Measurements from ENCODE around the gene S100P. TPM values are rescaled to one million over a fixed set of nuclear protein-coding genes. Genes with fewer than 3 reads are reported as not detected.

Gene S100P
- total and polyA plus RNA-seq, 2 donors from 2014 or later, result not detected

DNA sequence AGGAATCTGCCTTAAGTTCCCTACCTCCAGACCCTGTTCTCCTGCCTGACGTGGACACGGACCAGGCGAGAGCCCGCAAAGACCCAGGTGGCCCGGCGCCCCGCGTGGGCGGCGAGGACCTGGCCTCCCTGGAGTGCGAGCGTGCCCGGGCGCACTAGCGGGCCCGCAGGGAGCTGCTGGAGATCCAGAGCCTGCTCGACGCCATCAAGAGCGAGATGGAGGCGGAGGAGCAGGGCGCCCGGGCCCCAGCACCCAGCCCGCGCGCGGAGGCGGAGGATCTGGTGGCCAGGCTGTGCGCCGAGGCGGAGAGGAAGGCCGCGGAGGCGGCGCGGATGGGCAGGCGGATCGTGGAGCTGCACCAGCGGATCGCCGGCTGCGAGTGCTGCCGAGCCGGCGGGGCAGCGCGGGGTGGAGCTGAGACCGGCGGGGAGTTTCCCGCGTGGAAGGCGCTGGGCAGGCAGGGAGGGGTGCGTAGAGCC, 35.0 kb upstream of the S100P start:
- TF ChIP-seq, protein P1, sequence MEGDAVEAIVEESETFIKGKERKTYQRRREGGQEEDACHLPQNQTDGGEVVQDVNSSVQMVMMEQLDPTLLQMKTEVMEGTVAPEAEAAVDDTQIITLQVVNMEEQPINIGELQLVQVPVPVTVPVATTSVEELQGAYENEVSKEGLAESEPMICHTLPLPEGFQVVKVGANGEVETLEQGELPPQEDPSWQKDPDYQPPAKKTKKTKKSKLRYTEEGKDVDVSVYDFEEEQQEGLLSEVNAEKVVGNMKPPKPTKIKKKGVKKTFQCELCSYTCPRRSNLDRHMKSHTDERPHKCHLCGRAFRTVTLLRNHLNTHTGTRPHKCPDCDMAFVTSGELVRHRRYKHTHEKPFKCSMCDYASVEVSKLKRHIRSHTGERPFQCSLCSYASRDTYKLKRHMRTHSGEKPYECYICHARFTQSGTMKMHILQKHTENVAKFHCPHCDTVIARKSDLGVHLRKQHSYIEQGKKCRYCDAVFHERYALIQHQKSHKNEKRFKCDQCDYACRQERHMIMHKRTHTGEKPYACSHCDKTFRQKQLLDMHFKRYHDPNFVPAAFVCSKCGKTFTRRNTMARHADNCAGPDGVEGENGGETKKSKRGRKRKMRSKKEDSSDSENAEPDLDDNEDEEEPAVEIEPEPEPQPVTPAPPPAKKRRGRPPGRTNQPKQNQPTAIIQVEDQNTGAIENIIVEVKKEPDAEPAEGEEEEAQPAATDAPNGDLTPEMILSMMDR (IDR thresholded peaks at IDR 0.05; ENCODE audit: borderline replicate concordance, extremely low read depth, insufficient read depth), result no peak
- DNase-seq, result peak in 4 of 5 donors; percentile 37 to 84 (median 56)
- peak overlapping the region; percentile 21 to 46 (median 42) for H3K4me3 ChIP-seq (ENCODE audit: low read length in 3 of 3)

DNA sequence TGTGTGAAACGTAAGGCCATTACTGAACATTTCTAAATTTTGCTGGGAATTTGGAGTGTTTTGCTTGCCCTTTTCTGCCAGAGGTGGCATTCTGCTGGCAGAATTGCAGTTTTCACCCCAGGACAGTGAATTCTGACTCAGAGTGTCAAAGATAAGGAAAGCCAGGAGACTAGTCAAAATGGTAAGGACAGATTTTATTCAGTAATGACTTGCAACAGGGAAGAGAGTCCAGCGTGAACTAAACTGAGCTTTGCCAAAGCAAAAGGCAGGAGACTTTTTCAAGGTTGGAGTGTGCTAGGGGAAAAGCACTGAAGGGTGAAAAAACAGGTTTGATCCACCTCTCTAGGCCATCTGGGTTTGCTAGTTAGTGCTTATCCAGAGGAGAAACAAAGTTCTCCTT, 33.8 kb upstream of the S100P start:
- peaks cover 0 to under 1% (median 0%) of the 10 kb centered on the region in 3 donors for H3K9me3 ChIP-seq (ENCODE audit: control insufficient read depth in 2 of 3, insufficient read depth in 1 of 3, low read length in 3 of 3)
- H3K9ac ChIP-seq (ENCODE audit: low read length in 3 of 3), result no peak overlapping the region
- no peaks in the 10 kb centered on the region for H3K36me3 ChIP-seq (ENCODE audit: control insufficient read depth in 2 of 3, insufficient read depth in 3 of 3, low read length in 3 of 3)
- DNase-seq (peak in 1 of 5 donors; percentile 37), FAIRE-seq (no peak)
- TF ChIP-seq, protein P1 (IDR thresholded peaks at IDR 0.05; ENCODE audit: borderline replicate concordance, extremely low read depth, insufficient read depth), result no peak
- intact Hi-C loops (cut with DNase I), result no loop called here
- peaks cover 0 to 9% (median 2%) of the 10 kb centered on the region in 3 donors for H3K4me1 ChIP-seq (ENCODE audit: control insufficient read depth in 2 of 3, insufficient read depth in 2 of 3, low read depth in 1 of 3, low read length in 3 of 3)
- peaks cover 9% of the 10 kb centered on the region for H3K27me3 ChIP-seq (ENCODE audit: control insufficient read depth, insufficient read depth, low read length)
- H3K27ac ChIP-seq (ENCODE audit: low read depth in 2 of 2, low read length in 2 of 2), result no peak overlapping the region
- H3K4me3 ChIP-seq (ENCODE audit: low read length in 3 of 3), result no peak overlapping the region

More for the DNA sequence above, 35.0 kb upstream of the S100P start:
- Histone ChIP-seq H3K9ac (ENCODE audit: low read length in 3 of 3) (peak overlapping the region in 1 of 3 donors; percentile 39), H3K27ac (ENCODE audit: low read depth in 2 of 2, low read length in 2 of 2) (no peak overlapping the region), H3K4me1 (ENCODE audit: control insufficient read depth in 2 of 3, insufficient read depth in 2 of 3, low read depth in 1 of 3, low read length in 3 of 3) (peaks cover 0 to 6% (median 0%) of the 10 kb centered on the region in 3 donors), H3K9me3 (ENCODE audit: control insufficient read depth in 2 of 3, insufficient read depth in 1 of 3, low read length in 3 of 3) (no peaks in the 10 kb centered on the region), H3K36me3 (ENCODE audit: control insufficient read depth in 2 of 3, insufficient read depth in 3 of 3, low read length in 3 of 3) (no peaks in the 10 kb centered on the region), H3K27me3 (ENCODE audit: control insufficient read depth, insufficient read depth, low read length) (peaks cover 5% of the 10 kb centered on the region)
- intact Hi-C loops (cut with DNase I), result no loop called here
- no peak for FAIRE-seq

DNA sequence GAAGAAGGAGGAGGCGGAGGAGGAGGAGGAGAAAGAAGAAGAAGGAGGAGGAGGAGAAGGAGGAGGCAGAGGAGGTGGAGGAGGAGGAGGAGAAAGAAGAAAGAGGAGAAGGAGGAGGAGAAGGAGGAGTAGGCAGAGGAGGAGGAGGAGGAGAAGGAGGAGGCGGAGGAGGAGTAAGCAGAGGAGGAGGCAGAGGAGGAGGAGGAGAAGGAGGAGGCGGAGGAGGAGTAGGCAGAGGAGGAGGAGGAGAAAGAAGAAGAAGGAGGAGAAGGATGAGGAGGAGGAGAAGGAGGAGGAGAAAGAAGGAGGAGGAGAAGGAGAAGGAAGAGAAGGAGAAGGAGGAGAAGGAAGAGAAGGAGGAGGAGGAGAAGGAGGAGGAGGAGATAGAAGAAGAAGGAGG, 33.2 kb upstream of the S100P start:
- H3K27me3 ChIP-seq (ENCODE audit: control insufficient read depth, insufficient read depth, low read length), result peaks cover 14% of the 10 kb centered on the region
- FAIRE-seq (no peak), DNase-seq (no peak)
- H3K9ac ChIP-seq (ENCODE audit: low read length in 3 of 3), result no peak overlapping the region
- no peak overlapping the region for H3K4me3 ChIP-seq (ENCODE audit: low read length in 3 of 3)
- H3K4me1 ChIP-seq (ENCODE audit: control insufficient read depth in 2 of 3, insufficient read depth in 2 of 3, low read depth in 1 of 3, low read length in 3 of 3), result peaks cover 0 to 10% (median 2%) of the 10 kb centered on the region in 3 donors
- intact Hi-C loops (cut with DNase I), result no loop called here
- no peak overlapping the region for H3K27ac ChIP-seq (ENCODE audit: low read depth in 2 of 2, low read length in 2 of 2)
- TF ChIP-seq, protein P1 (IDR thresholded peaks at IDR 0.05; ENCODE audit: borderline replicate concordance, extremely low read depth, insufficient read depth), result no peak
- peaks cover 0 to 5% (median 0%) of the 10 kb centered on the region in 3 donors for H3K9me3 ChIP-seq (ENCODE audit: control insufficient read depth in 2 of 3, insufficient read depth in 1 of 3, low read length in 3 of 3)
- no peaks in the 10 kb centered on the region for H3K36me3 ChIP-seq (ENCODE audit: control insufficient read depth in 2 of 3, insufficient read depth in 3 of 3, low read length in 3 of 3)

DNA sequence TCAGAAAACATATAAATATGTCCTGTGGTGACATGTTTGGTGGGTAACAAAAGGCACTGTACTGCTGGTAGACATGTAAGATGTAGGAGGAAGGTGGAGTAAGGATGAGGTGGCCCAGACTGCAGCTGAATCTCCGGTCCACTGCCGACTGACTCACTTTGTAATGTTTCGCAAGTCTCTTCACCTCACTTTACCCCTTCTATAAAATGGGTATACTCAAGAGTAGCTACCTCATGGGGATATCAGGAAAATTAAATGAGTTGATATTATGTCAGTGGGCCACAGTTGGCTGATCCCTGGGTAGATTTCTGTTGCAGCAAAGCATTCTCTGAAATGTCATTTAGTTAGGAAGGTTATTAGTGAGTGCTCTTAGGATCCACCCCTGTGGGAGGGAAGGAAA, 31.1 kb upstream of the S100P start:
- Histone ChIP-seq H3K27me3 (ENCODE audit: control insufficient read depth, insufficient read depth, low read length) (peaks cover 14% of the 10 kb centered on the region), H3K4me3 (ENCODE audit: low read length in 3 of 3) (no peak overlapping the region), H3K27ac (ENCODE audit: low read depth in 2 of 2, low read length in 2 of 2) (no peak overlapping the region), H3K4me1 (ENCODE audit: control insufficient read depth in 2 of 3, insufficient read depth in 2 of 3, low read depth in 1 of 3, low read length in 3 of 3) (peaks cover 0 to 10% (median 2%) of the 10 kb centered on the region in 3 donors), H3K9ac (ENCODE audit: low read length in 3 of 3) (no peak overlapping the region), H3K9me3 (ENCODE audit: control insufficient read depth in 2 of 3, insufficient read depth in 1 of 3, low read length in 3 of 3) (peaks cover 0 to 5% (median 0%) of the 10 kb centered on the region in 3 donors), H3K36me3 (ENCODE audit: control insufficient read depth in 2 of 3, insufficient read depth in 3 of 3, low read length in 3 of 3) (no peaks in the 10 kb centered on the region)
- TF ChIP-seq, protein P1 (IDR thresholded peaks at IDR 0.05; ENCODE audit: borderline replicate concordance, extremely low read depth, insufficient read depth), result no peak
- FAIRE-seq, result no peak
- no peak for DNase-seq
- intact Hi-C loops (cut with DNase I), result no loop called here

Data from kidney (tissue), 14 donors.